HFF-Myc (cell line): ENCODE data around the gene FOXJ3.

Experiments used
- DNase-seq: peaks from one replicate; pipeline ENCODE4 v3.0.0-alpha.2; 2011; ENCODE audit warnings: low read depth; ENCODE audit errors: extremely low read depth
- H3K4me3 ChIP-seq: replicated peaks from 2 replicates; pipeline ENCODE4 v1.5.1; 2011; ENCODE audit warnings: low read depth, mild to moderate bottlenecking, control low read depth, low read length
- CTCF ChIP-seq: IDR thresholded peaks from 2 replicates; pipeline ENCODE4 v1.5.1; 2012; ENCODE audit warnings: mild to moderate bottlenecking, low read depth, low read length, control low read depth; ENCODE audit errors: missing control alignments

FOXJ3 gene

DNA sequence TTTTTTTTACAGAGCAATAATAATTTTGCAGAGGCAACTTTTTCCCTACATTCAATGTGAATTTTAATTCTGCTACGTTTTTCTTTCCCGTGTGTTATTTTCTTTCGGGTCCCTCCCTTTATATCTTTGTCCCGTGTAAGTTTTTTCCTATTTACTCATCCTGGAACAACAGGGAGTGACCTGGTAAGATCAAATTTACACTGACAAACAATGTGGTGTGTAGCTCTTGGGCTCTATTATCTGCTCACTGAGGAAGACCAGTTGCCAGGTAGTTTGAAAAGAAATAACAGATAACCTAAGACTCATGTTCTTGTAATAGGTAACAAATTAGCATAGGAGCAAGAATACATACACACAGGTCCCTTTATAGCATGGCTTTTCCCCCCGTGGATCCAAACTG, 136.8 kb downstream of the FOXJ3 start:
- no peak overlapping the region for H3K4me3 ChIP-seq
- TF ChIP-seq CTCF = no peak
- DNase-seq = no peak

DNA sequence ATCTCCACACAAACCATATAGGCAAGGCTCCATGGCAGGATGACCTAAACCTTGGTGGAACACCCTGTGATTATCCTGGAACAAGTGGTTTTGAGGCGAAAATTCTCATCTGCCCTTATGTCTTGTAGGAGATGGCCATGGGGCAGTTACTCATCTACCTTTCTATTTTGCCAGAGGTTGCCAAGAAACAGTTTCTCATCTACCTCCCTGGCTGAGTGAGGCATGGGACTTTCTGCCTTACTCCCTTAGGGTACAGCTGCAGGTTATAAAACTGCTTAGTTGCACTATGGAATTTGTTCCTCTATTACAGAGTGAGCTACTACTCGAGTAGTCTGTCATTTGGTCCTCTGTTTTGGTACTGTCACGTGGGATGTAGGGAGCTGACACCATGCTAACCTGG, 139.2 kb downstream of the FOXJ3 start:
- DNase-seq = no peak
- no peak for TF ChIP-seq CTCF
- no peak overlapping the region for H3K4me3 ChIP-seq

- no peak for DNase-seq
- no peak overlapping the region for H3K4me3 ChIP-seq
- no peak for TF ChIP-seq CTCF
Measured at GRCh38 chr1:42192106-42192505, 142.9 kb downstream of the FOXJ3 start.

DNA sequence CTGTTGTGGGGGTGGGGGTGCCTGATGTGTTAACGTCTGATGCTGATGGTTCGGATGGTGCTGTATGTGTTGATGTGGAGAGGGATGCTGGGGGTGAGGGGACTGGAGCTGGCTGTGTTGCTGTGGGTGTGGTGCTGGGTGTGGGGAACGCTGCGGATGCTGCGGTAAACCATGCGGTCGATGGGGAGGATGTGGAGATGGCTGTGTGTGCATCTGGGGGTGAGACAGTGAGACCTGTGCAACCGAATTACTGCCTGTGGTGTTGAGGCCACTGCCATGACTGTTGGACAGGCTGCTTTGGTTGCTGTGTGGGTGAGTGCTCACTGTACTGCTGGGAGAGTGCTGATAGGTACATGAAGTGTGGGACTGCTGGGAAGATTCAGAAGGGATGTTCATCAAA, 143.7 kb downstream of the FOXJ3 start:
- no peak for TF ChIP-seq CTCF
- DNase-seq = no peak
- no peak overlapping the region for H3K4me3 ChIP-seq

DNA sequence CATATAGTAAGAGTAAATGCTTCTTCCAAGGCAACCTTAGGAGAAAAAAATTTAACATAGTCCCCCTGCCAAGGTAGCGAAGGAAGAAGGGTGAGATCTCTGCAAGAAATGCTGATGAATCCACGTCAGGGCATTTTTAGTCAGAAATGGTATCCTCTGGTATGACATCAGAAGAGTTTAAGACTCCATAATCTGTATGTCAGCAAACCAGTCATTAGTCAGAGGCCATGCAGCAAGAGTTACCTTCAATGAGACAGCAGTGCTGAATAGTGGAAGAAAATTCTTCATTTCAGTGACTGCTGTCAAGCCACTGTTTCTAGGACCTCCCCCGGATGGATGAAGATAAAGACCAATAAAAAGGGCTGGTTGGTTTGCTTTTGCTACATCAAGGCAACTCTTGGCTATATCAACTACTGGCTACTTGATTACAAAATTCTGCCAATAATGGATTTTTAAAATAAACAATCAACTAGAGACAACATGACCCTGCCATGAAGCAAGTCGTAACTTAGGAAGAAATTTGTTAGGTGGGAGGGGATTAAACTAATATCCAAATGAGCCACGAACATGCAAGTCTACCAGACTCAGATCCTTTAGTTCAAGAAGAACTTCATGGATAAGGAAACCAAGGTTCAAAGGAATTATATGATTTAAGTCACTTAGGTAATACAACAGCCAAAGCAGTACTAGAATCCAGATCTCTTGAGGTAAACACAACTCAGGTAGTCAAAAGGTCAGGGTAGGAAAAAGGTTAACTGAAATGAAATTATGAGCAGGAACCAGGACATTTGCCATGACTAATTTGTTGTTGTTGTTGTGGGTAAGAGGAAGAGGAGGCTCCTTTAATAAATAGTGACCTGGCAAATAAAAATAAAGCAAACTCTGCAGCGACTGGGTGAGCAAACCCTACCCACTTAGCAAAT, 144.8 kb downstream of the FOXJ3 start:
- DNase-seq = no peak
- TF ChIP-seq CTCF = no peak
- H3K4me3 ChIP-seq = no peak overlapping the region

- TF ChIP-seq CTCF = no peak
- no peak for DNase-seq
- H3K4me3 ChIP-seq = no peak overlapping the region
Measured at GRCh38 chr1:42186152-42186551, 148.9 kb downstream of the FOXJ3 start.

DNA sequence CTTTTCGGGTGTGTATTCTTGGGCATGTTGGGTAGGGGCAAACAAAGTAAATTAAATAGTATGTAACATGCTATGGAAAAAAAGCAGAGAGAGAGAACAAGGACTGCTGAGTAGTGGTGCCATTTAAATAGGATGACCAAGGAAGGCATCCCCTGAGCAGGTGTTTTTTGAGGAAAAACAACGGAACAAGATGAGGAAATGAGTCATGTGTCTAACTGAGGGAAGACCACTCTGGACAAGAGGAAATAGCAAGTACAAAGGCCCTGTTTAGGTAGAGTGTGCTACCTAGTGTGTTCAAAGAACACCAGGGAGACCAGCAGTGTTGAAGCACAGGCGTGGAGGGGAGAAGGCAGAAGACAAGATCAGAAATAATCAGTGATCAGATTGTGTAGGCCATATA, 150.4 kb downstream of the FOXJ3 start:
- H3K4me3 ChIP-seq = no peak overlapping the region
- no peak for DNase-seq
- no peak for TF ChIP-seq CTCF
